Measurements from ENCODE around the gene LIN52.

Gene LIN52

DNA sequence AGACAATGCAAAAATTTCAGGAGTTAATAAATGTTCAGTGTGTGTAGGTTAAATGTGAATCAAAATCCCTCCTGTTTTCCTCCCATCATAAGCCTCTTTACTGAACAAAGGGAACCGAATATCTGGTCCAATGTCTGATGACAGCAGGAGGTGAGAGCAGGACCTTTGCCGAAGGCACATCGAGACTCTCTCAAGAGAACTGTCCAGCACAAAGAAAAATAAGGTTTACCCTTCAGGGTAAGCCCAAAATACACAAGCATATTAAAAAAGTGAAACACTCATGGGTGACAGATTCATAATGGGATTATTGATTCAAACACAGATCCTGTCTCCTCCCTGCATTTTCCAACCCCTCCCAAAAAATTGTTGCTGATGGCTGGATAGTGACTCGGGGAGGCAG, 150.3 kb downstream of the LIN52 start:
- no peak overlapping the region for H3K4me3 ChIP-seq (ENCODE audit: low read depth, low read length)
- TF ChIP-seq, protein P1, sequence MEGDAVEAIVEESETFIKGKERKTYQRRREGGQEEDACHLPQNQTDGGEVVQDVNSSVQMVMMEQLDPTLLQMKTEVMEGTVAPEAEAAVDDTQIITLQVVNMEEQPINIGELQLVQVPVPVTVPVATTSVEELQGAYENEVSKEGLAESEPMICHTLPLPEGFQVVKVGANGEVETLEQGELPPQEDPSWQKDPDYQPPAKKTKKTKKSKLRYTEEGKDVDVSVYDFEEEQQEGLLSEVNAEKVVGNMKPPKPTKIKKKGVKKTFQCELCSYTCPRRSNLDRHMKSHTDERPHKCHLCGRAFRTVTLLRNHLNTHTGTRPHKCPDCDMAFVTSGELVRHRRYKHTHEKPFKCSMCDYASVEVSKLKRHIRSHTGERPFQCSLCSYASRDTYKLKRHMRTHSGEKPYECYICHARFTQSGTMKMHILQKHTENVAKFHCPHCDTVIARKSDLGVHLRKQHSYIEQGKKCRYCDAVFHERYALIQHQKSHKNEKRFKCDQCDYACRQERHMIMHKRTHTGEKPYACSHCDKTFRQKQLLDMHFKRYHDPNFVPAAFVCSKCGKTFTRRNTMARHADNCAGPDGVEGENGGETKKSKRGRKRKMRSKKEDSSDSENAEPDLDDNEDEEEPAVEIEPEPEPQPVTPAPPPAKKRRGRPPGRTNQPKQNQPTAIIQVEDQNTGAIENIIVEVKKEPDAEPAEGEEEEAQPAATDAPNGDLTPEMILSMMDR (IDR thresholded peaks at IDR 0.05; ENCODE audit: low read depth, low read length), result no peak
- no peak for DNase-seq (ENCODE audit: low read depth, low spot score)
- in situ Hi-C loops (cut with HindIII; ENCODE audit: low sequenced_read_pairs), result no loop called here

DNA sequence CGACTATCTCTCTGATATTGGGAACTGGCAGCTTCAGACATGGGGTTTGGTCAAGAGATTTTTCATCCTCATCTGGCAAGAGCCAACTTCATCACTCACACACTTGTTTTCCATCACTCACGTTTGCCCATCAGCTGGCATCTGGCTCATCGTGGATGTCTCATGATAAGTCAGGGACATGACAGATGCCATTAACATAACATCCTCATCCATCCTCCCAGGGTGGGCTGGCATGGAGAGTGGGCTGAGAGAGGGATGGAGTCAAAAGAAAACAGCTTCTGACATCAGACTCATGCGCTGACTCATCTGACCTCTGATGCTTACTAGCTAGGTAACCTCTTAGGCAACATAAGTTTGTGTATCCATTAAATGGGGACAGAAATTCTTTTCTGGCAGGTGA, 152.7 kb downstream of the LIN52 start:
- in situ Hi-C loops (cut with HindIII; ENCODE audit: low sequenced_read_pairs), result no loop called here
- TF ChIP-seq, protein P1 (IDR thresholded peaks at IDR 0.05; ENCODE audit: low read depth, low read length), result no peak
- DNase-seq (ENCODE audit: low read depth, low spot score), result no peak
- no peak overlapping the region for H3K4me3 ChIP-seq (ENCODE audit: low read depth, low read length)

DNA sequence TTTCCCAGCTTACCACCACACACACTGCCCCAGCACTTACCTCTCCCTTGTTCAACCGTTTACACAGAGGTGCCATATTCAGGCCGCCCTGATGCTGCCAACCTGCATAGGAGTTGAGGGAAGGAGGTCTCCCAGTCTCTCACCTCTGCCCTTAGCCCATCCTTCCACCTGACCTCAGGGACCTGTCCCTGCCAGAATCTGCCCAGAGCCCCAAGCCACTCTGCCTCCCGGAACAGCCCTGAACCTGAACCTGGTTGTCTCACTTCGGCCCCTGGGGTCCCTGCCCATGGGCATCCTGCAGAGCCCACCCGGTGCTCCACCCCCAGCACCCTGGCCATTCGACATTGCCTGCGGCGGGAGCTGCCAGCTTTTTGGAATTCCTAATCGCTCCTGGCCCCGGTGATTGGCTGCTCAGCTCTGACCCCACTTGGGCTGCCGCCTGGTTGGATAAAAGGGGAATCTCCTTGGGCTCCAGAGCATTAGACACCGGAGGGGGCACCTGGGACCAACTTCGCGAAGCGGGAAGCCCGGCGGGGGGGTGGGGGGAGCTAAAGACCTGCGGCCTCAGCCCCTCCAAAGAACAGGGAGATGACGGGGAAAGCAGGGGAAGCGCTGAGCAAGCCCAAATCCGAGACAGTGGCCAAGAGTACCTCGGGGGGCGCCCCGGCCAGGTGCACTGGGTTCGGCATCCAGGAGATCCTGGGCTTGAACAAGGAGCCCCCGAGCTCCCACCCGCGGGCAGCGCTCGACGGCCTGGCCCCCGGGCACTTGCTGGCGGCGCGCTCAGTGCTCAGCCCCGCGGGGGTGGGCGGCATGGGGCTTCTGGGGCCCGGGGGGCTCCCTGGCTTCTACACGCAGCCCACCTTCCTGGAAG, 154.5 kb downstream of the LIN52 start, which contains the start of gene VSX2:
VSX2 (plus strand) TSS at position 476 of the 874 bp plus-strand sequence; CDS start at position 589, 113 bp downstream.
- DNase-seq (ENCODE audit: low read depth, low spot score), result no peak
- TF ChIP-seq, protein P1 (IDR thresholded peaks at IDR 0.05; ENCODE audit: low read depth, low read length), result no peak
- H3K4me3 ChIP-seq (ENCODE audit: low read depth, low read length), result no peak within 1 kb of the TSS
- in situ Hi-C loops (cut with HindIII; ENCODE audit: low sequenced_read_pairs), result no loop called here

DNA sequence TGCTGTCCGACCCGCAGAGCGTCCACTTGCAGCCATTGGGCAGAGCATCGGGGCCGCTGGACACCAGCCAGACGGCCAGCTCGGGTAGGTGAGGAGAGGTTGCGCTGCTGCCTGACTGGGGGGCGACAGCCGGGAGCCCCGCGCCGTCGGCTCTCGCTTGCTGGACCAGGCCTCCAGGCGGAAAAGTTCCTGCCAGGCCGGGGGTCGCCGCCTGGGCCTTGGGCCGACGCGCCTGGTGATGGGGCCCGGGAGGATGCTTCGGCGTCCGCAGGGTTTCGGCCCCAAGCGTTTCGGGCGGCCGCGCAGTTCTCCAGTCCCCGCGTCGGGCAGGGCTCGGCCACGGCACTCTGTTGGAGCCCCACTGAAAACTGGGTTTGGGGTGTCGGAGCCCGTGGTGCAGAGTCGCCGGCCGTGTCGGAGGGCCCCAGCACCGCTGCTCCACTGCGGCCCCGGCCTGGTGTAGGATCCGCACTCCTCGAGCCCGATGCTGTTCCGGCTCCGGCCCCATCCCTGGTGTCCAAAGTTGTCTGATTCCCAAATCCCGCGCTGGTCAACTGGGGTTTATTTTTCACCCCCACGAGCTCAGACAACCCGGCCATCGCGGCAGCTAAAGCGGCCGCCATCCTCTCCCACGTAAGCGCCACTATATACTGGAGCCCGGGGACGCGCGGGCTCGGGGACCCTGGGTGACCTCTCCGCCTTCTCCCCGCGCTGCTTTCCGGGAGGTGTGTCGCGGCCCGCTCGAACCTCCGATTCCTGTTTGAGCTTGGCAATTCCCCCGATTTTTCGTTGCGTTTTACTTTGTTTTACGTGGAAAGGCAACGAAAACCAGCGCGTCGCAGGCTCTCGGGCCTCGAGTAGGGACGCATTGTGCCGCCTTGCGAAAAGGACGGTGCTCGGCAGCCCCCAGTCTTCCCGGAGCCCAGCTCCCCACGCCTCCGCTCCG, 155.4 kb downstream of the LIN52 start:
- H3K4me3 ChIP-seq (ENCODE audit: low read depth, low read length), result no peak overlapping the region
- TF ChIP-seq, protein P1 (IDR thresholded peaks at IDR 0.05; ENCODE audit: low read depth, low read length), result no peak
- peak; percentile 9 for DNase-seq (ENCODE audit: low read depth, low spot score)
- in situ Hi-C loops (cut with HindIII; ENCODE audit: low sequenced_read_pairs), result no loop called here

DNA sequence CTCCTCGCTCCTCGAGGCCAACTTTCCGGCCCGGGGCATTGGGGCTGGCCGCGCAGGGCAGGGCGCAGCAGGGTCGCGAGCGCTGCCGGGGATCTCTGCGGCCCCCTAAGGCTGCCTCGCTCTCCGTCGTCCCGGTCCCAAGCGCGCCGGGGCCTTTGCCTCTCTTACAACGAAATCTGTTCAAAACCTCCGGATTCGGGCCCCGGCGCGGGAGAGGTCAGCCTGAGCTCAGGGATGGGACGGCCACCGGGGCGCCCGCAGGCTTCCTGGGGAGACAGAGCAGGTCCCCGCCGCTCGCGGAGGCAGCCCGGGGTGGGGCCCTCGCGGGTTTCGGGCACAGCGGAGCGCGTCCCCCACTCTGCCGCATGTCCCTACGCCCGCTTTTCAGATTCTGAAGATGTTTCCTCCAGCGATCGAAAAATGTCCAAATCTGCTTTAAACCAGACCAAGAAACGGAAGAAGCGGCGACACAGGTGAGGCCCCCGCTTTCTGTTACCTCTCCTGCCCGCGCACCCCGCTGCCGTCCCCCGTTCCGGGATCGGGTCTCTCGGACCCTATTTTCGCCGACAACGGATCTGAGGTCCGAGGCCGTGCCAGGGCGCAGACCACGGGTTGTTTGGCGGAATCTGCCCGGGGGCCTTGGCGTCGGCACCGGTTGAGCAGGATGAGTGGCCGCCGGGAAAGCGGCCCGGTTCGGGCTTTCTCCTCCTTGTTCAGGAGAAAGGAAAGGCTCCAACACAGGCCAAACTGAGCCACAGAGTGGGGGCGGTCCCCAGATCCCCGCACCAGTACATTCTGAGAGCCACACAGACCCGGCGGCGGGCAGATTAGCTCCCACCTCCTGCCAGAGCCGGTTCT, 156.3 kb downstream of the LIN52 start:
- TF ChIP-seq, protein P1 (IDR thresholded peaks at IDR 0.05; ENCODE audit: low read depth, low read length), result no peak
- peak; percentile 4 for DNase-seq (ENCODE audit: low read depth, low spot score)
- no peak overlapping the region for H3K4me3 ChIP-seq (ENCODE audit: low read depth, low read length)
- in situ Hi-C loops (cut with HindIII; ENCODE audit: low sequenced_read_pairs), result no loop called here

DNA sequence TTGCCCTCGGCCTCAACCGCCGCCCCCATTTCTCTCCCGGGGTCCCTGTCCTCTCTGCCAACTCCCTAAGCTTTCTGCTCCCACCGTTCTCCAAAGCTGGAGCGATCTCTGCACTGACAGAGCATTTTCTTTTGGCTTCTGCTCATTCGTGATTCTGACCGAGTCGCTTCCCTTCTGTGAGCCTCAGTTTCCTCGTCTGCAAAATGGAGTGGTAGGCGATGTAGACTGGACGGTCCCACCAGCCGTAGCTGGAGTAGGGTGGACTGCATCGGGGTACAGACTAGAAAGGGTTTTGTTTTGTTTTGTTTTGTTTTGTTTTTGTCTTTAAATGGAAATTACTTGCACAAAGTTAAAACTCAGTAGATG, 156.9 kb downstream of the LIN52 start:
- in situ Hi-C loops (cut with HindIII; ENCODE audit: low sequenced_read_pairs), result no loop called here
- no peak overlapping the region for H3K4me3 ChIP-seq (ENCODE audit: low read depth, low read length)
- no peak for DNase-seq (ENCODE audit: low read depth, low spot score)
- TF ChIP-seq, protein P1 (IDR thresholded peaks at IDR 0.05; ENCODE audit: low read depth, low read length), result no peak

Measured in astrocyte of the spinal cord (primary cell).